AG09319 (cell line): Measurements from ENCODE around the gene KIFC1.

Experiments
- DNase-seq: peaks from one replicate; pipeline ENCODE4 v3.0.0-alpha.2; 2010; ENCODE audit warnings: low read depth; ENCODE audit errors: extremely low read depth
- CTCF ChIP-seq: IDR thresholded peaks from 2 replicates; pipeline ENCODE4 v1.5.1; 2011; ENCODE audit warnings: low read depth, mild to moderate bottlenecking, inconsistent platforms, low read length, moderate library complexity

KIFC1 gene

GRCh38 chr6:33428966-33429749, 37.5 kb downstream of the KIFC1 start:
- DNase-seq: no peak
- no peak for TF ChIP-seq CTCF

GRCh38 chr6:33429750-33430052, 38.1 kb downstream of the KIFC1 start:
- no peak for DNase-seq
- no peak for TF ChIP-seq CTCF

GRCh38 chr6:33430334-33430733, 38.7 kb downstream of the KIFC1 start:
- TF ChIP-seq CTCF: no peak
- DNase-seq: no peak

- DNase-seq: no peak
- no peak for TF ChIP-seq CTCF
Measured at GRCh38 chr6:33430991-33431879, 39.6 kb downstream of the KIFC1 start.

GRCh38 chr6:33431880-33432541, 40.4 kb downstream of the KIFC1 start:
- no peak for DNase-seq
- TF ChIP-seq CTCF: no peak

GRCh38 chr6:33432546-33432945, 40.9 kb downstream of the KIFC1 start:
- TF ChIP-seq CTCF: no peak
- DNase-seq: no peak
